ENCODE data around the gene EXOC8.
"Not testable (repeated sequence)": the region's sequence is repeated elsewhere in the genome, so short reads cannot be mapped to it uniquely, and the experiment has no call there.

The EXOC8 gene

GRCh38 chr1:231353086-231353485 is 15.4 kb upstream of the EXOC8 start:
- no peak for DNase-seq

GRCh38 chr1:231351816-231352215 is 14.2 kb upstream of the EXOC8 start:
- DNase-seq = no peak

GRCh38 chr1:231348856-231349255 is 11.2 kb upstream of the EXOC8 start:
- not testable (repeated sequence) for DNase-seq

GRCh38 chr1:231348442-231348841 is 10.8 kb upstream of the EXOC8 start:
- DNase-seq = no peak

- no peak for DNase-seq
Observed at GRCh38 chr1:231347961-231348360, 10.3 kb upstream of the EXOC8 start.

- no peak for DNase-seq
Observed at GRCh38 chr1:231340328-231341013, 2.8 kb upstream of the EXOC8 start.

GRCh38 chr1:231338270-231339128 is 847 bp upstream of the EXOC8 start, which contains the start of gene SPRTN:
Gene SPRTN, plus strand, starts transcription at chr1:231338293. Its CDS starts 91 bp downstream, at chr1:231338384.
- peak in 1 of 2 donors; percentile 3 for DNase-seq

GRCh38 chr1:231337043-231337471 is 595 bp downstream of the EXOC8 start:
- peak in 1 of 2 donors; percentile 3 for DNase-seq

GRCh38 chr1:231335663-231336602 is 1.7 kb downstream of the EXOC8 start:
- no peak for DNase-seq

- no peak for DNase-seq
Observed at GRCh38 chr1:231334952-231335351, 2.7 kb downstream of the EXOC8 start.

- no peak for DNase-seq
Observed at GRCh38 chr1:231334079-231334666, 3.5 kb downstream of the EXOC8 start.

- DNase-seq = no peak
Observed at GRCh38 chr1:231332761-231333160, 4.9 kb downstream of the EXOC8 start.

- DNase-seq = no peak
Observed at GRCh38 chr1:231329483-231329882, 8.2 kb downstream of the EXOC8 start.

- DNase-seq = no peak
Observed at GRCh38 chr1:231327617-231328016, 10.0 kb downstream of the EXOC8 start.

GRCh38 chr1:231326248-231326647 is 11.4 kb downstream of the EXOC8 start:
- DNase-seq = no peak

- DNase-seq = no peak
Observed at GRCh38 chr1:231324660-231325059, 13.0 kb downstream of the EXOC8 start.

- no peak for DNase-seq
Observed at GRCh38 chr1:231322880-231323530, 14.6 kb downstream of the EXOC8 start.

GRCh38 chr1:231319080-231319479 is 18.6 kb downstream of the EXOC8 start:
- DNase-seq = no peak

- DNase-seq = no peak
Observed at GRCh38 chr1:231318568-231318967, 19.1 kb downstream of the EXOC8 start.

- no peak for DNase-seq
Observed at GRCh38 chr1:231318015-231318355, 19.7 kb downstream of the EXOC8 start.

GRCh38 chr1:231317306-231318014 is 20.2 kb downstream of the EXOC8 start:
- no peak for DNase-seq
